Measurements from ENCODE around the gene SLC16A4.

- TF ChIP-seq, protein P1, sequence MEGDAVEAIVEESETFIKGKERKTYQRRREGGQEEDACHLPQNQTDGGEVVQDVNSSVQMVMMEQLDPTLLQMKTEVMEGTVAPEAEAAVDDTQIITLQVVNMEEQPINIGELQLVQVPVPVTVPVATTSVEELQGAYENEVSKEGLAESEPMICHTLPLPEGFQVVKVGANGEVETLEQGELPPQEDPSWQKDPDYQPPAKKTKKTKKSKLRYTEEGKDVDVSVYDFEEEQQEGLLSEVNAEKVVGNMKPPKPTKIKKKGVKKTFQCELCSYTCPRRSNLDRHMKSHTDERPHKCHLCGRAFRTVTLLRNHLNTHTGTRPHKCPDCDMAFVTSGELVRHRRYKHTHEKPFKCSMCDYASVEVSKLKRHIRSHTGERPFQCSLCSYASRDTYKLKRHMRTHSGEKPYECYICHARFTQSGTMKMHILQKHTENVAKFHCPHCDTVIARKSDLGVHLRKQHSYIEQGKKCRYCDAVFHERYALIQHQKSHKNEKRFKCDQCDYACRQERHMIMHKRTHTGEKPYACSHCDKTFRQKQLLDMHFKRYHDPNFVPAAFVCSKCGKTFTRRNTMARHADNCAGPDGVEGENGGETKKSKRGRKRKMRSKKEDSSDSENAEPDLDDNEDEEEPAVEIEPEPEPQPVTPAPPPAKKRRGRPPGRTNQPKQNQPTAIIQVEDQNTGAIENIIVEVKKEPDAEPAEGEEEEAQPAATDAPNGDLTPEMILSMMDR (IDR thresholded peaks at IDR 0.05), result no peak
- TF ChIP-seq MAX (CRISPR knock-in tag; IDR thresholded peaks at IDR 0.05), result no peak
- TF ChIP-seq ZNF219 (CRISPR knock-in tag; IDR thresholded peaks at IDR 0.05; ENCODE audit: borderline replicate concordance), result no peak
- TF ChIP-seq ZNF416 (CRISPR knock-in tag; IDR thresholded peaks at IDR 0.05), result no peak
- TF ChIP-seq MXD4 (CRISPR knock-in tag; IDR thresholded peaks at IDR 0.05; ENCODE audit: borderline replicate concordance), result no peak
- TF ChIP-seq, protein P2, sequence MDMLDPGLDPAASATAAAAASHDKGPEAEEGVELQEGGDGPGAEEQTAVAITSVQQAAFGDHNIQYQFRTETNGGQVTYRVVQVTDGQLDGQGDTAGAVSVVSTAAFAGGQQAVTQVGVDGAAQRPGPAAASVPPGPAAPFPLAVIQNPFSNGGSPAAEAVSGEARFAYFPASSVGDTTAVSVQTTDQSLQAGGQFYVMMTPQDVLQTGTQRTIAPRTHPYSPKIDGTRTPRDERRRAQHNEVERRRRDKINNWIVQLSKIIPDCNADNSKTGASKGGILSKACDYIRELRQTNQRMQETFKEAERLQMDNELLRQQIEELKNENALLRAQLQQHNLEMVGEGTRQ (CRISPR knock-in tag; IDR thresholded peaks at IDR 0.05), result no peak
- no peak for TF ChIP-seq E2F5 (CRISPR knock-in tag; IDR thresholded peaks at IDR 0.05)
- no peak for TF ChIP-seq TCF7 (CRISPR knock-in tag; IDR thresholded peaks at IDR 0.05; ENCODE audit: low read depth)
- no peak for TF ChIP-seq TP53 (CRISPR knock-in tag; IDR thresholded peaks at IDR 0.05)
- TF ChIP-seq, protein P3, sequence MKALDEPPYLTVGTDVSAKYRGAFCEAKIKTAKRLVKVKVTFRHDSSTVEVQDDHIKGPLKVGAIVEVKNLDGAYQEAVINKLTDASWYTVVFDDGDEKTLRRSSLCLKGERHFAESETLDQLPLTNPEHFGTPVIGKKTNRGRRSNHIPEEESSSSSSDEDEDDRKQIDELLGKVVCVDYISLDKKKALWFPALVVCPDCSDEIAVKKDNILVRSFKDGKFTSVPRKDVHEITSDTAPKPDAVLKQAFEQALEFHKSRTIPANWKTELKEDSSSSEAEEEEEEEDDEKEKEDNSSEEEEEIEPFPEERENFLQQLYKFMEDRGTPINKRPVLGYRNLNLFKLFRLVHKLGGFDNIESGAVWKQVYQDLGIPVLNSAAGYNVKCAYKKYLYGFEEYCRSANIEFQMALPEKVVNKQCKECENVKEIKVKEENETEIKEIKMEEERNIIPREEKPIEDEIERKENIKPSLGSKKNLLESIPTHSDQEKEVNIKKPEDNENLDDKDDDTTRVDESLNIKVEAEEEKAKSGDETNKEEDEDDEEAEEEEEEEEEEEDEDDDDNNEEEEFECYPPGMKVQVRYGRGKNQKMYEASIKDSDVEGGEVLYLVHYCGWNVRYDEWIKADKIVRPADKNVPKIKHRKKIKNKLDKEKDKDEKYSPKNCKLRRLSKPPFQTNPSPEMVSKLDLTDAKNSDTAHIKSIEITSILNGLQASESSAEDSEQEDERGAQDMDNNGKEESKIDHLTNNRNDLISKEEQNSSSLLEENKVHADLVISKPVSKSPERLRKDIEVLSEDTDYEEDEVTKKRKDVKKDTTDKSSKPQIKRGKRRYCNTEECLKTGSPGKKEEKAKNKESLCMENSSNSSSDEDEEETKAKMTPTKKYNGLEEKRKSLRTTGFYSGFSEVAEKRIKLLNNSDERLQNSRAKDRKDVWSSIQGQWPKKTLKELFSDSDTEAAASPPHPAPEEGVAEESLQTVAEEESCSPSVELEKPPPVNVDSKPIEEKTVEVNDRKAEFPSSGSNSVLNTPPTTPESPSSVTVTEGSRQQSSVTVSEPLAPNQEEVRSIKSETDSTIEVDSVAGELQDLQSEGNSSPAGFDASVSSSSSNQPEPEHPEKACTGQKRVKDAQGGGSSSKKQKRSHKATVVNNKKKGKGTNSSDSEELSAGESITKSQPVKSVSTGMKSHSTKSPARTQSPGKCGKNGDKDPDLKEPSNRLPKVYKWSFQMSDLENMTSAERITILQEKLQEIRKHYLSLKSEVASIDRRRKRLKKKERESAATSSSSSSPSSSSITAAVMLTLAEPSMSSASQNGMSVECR (CRISPR knock-in tag; IDR thresholded peaks at IDR 0.05; ENCODE audit: borderline replicate concordance), result no peak
- no peak for TF ChIP-seq TEAD4 (CRISPR knock-in tag; IDR thresholded peaks at IDR 0.05)
These were observed 42.1 kb downstream of the SLC16A4 start for GRCh38 chr1:110348771-110349170.
